ACC112 (cell line): ENCODE results near the gene THSD7B.

Source experiments
- H2AFZ ChIP-seq: fragments of 200-600 bp; sonication (generic); one replicate; pipeline ENCODE4 v1.6.0; 2017; ENCODE audit warnings: antibody characterized with exemption, low read length; ENCODE audit not compliant: unreplicated experiment
- H3K27ac ChIP-seq: fragments of 200-600 bp; sonication (generic); 2 replicates; pipeline ENCODE4 v1.5.1; 2014; ENCODE audit warnings: low read depth, mild to moderate bottlenecking, antibody characterized with exemption, low read length, moderate library complexity
- H3K27me3 ChIP-seq: fragments of 200-600 bp; sonication (generic); 2 replicates; pipeline ENCODE4 v1.6.1; 2014; ENCODE audit warnings: mild to moderate bottlenecking, antibody characterized with exemption, low read length, moderate library complexity, mixed read lengths; ENCODE audit not compliant: insufficient read depth
- H3K36me3 ChIP-seq: fragments of 200-600 bp; sonication (generic); 2 replicates; pipeline ENCODE4 v1.6.1; 2016; ENCODE audit warnings: mild to moderate bottlenecking, antibody characterized with exemption, low read length, moderate library complexity, mixed read lengths; ENCODE audit not compliant: insufficient read depth
- H3K4me1 ChIP-seq: fragments of 200-600 bp; sonication (generic); one replicate; pipeline ENCODE4 v1.6.1; 2016; ENCODE audit warnings: low read length, mixed read lengths; ENCODE audit not compliant: insufficient read depth, unreplicated experiment, control insufficient read depth
- H3K4me3 ChIP-seq: fragments of 200-600 bp; sonication (generic); 2 replicates; pipeline ENCODE4 v1.5.1; 2014; ENCODE audit warnings: mild to moderate bottlenecking, low read depth, low read length
- H3K79me2 ChIP-seq: fragments of 200-600 bp; sonication (generic); one replicate; pipeline ENCODE4 v1.6.0; 2016; ENCODE audit warnings: low read length; ENCODE audit not compliant: control insufficient read depth, unreplicated experiment, insufficient read depth

The THSD7B gene

DNA sequence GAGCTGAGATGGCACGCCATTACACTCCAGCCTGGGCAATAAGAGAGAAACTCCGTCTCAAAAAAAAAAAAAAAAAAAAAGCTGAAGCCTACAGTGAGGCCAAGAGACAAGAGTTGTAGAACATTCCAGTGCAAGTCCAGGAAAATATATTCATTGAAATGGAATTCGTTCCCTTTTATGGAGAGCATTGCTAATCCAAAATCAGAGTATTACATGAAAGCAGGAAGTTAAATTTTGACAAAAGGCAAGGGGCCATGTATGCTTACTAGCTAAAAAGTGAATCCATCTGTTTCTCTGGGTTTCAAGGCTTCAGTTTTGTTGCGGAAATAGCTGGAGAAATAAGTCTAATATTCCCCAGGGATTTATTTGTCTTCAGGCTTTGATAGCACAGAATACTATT is 471.7 kb downstream of the THSD7B start:
- Histone ChIP-seq H3K36me3 (no peaks in the 10 kb centered on the region), H2AFZ (peak overlapping the region; percentile 74), H3K4me3 (no peak overlapping the region), H3K4me1 (peaks cover 21% of the 10 kb centered on the region), H3K27ac (peak overlapping the region; percentile 83), H3K79me2 (no peaks in the 10 kb centered on the region), H3K27me3 (no peaks in the 10 kb centered on the region)

DNA sequence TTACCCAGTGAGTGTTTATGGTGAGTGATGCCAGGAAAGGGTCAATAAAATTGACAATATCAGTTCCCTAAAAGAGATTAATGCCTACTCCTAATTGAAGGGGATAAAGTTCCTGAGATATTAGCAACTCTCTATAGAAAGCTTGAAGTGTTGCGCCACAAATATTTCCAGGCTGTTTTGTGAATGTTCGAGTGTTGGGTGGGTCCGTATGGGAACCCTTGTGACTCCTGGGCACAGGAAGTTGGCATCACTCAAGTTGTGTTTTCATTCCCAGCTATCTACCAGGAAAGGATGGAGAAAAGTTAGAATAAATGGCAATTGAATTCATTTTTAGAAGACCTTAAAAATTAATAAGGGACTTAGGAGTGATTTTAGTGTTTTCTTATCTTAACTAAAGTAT is 472.7 kb downstream of the THSD7B start:
- Histone ChIP-seq H3K4me3 (no peak overlapping the region), H2AFZ (peak overlapping the region; percentile 74), H3K4me1 (peaks cover 21% of the 10 kb centered on the region), H3K36me3 (no peaks in the 10 kb centered on the region), H3K79me2 (no peaks in the 10 kb centered on the region), H3K27ac (peak overlapping the region; percentile 83), H3K27me3 (no peaks in the 10 kb centered on the region)

GRCh38 chr2:137249463-137250130 is 484.3 kb downstream of the THSD7B start:
- Histone ChIP-seq H3K27me3 (no peaks in the 10 kb centered on the region), H3K27ac (no peak overlapping the region), H3K36me3 (no peaks in the 10 kb centered on the region), H3K4me1 (peaks cover 24% of the 10 kb centered on the region), H3K4me3 (no peak overlapping the region), H2AFZ (no peak overlapping the region), H3K79me2 (no peaks in the 10 kb centered on the region)

DNA sequence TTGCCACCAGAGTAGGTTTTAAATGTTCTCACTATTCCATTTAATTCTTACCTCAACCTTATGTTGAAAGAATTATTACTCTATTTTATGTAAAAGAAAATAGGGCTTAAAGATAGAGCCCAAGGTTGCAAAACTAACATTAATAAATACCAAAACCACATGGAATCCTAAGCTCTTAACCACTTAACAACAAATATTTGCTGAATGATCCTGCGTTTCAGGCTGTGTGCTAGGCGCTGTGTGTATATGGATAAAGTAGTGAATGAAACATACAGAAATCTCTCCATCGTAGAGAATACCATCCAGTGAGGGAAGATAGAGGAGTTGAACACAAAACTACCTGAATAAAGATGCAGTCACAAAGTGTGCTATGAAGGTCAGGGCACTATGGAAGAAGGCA is 485.1 kb downstream of the THSD7B start:
- Histone ChIP-seq H3K4me3 (no peak overlapping the region), H3K36me3 (no peaks in the 10 kb centered on the region), H3K4me1 (peaks cover 32% of the 10 kb centered on the region), H3K27ac (no peak overlapping the region), H2AFZ (no peak overlapping the region), H3K27me3 (no peaks in the 10 kb centered on the region), H3K79me2 (no peaks in the 10 kb centered on the region)

DNA sequence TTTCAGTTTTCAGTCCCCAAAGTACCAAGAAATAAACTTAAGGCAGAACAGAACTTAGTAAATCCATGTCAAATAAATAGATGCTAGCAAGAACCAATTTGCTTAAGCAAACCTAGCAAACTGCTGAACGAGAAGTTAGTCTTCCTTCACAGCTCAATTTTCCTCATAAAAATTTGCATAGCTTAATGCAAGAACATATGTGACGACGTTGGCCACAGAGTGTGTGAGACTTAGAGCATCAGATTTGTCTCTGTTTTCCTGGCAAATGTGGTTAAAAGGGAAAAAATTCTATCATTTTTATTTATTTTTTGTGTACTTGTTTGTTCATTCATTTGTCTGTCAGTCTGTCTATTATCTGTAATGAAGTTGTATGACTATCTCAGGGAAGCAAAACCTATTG is 485.7 kb downstream of the THSD7B start:
- no peak overlapping the region for H3K27ac ChIP-seq
- no peaks in the 10 kb centered on the region for H3K79me2 ChIP-seq
- no peaks in the 10 kb centered on the region for H3K36me3 ChIP-seq
- no peak overlapping the region for H2AFZ ChIP-seq
- H3K4me1 ChIP-seq: peaks cover 39% of the 10 kb centered on the region
- no peaks in the 10 kb centered on the region for H3K27me3 ChIP-seq
- H3K4me3 ChIP-seq: no peak overlapping the region

- no peak overlapping the region for H3K4me3 ChIP-seq
- peaks cover 46% of the 10 kb centered on the region for H3K4me1 ChIP-seq
- H3K79me2 ChIP-seq: no peaks in the 10 kb centered on the region
- peak overlapping the region; percentile 57 for H3K27ac ChIP-seq
- no peak overlapping the region for H2AFZ ChIP-seq
- no peaks in the 10 kb centered on the region for H3K36me3 ChIP-seq
- no peaks in the 10 kb centered on the region for H3K27me3 ChIP-seq
Observed at GRCh38 chr2:137252934-137253333, 487.6 kb downstream of the THSD7B start.

DNA sequence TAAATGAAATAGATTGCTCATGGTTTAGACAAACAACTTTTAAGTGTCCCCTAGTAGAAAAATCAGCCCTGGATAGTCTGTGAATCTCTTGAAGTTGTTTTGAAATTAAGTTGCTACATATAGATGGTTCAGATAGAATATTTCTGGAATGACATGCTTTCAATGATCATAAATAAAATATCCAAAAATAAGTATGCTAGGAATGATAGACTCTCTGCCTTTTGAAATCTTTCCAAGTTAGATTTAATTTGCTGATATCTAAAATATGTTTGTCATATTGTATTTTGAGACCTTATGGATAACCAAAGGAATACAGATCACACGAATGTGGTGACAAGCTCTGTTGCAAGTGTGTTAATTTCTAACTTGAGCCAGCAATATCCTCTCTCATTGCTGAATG is 488.7 kb downstream of the THSD7B start:
- peak overlapping the region; percentile 36 for H2AFZ ChIP-seq
- peak overlapping the region; percentile 57 for H3K27ac ChIP-seq
- no peaks in the 10 kb centered on the region for H3K79me2 ChIP-seq
- peaks cover 46% of the 10 kb centered on the region for H3K4me1 ChIP-seq
- no peak overlapping the region for H3K4me3 ChIP-seq
- no peaks in the 10 kb centered on the region for H3K27me3 ChIP-seq
- no peaks in the 10 kb centered on the region for H3K36me3 ChIP-seq

- H2AFZ ChIP-seq: peak overlapping the region; percentile 19
- peaks cover 46% of the 10 kb centered on the region for H3K4me1 ChIP-seq
- no peaks in the 10 kb centered on the region for H3K79me2 ChIP-seq
- peak overlapping the region; percentile 67 for H3K27ac ChIP-seq
- peak overlapping the region; percentile 3; the same call in 1 of the 2 replicates for H3K4me3 ChIP-seq
- no peaks in the 10 kb centered on the region for H3K27me3 ChIP-seq
- H3K36me3 ChIP-seq: no peaks in the 10 kb centered on the region
Observed at GRCh38 chr2:137255345-137255744, 490.0 kb downstream of the THSD7B start.

DNA sequence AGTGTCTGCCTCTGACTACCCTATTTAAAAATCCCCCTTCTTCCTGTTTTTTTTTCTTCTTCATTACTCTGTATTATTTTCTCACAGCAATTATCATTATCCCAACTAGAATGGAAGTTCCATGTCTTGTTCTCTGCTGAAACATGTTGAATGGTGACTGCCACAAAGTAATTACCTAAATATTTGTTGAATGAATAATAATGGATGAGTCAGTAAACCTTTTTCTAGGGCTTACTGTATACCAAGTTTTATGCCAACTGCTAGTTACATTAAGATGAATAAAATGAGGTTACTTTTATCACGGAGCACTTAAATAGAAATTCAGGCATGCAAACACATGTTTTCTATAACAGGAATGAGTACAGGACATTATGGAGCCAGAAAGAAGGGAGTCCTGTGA is 490.6 kb downstream of the THSD7B start:
- Histone ChIP-seq H2AFZ (no peak overlapping the region), H3K79me2 (no peaks in the 10 kb centered on the region), H3K4me3 (no peak overlapping the region), H3K36me3 (no peaks in the 10 kb centered on the region), H3K27me3 (no peaks in the 10 kb centered on the region), H3K27ac (peak overlapping the region; percentile 67), H3K4me1 (peaks cover 46% of the 10 kb centered on the region)

DNA sequence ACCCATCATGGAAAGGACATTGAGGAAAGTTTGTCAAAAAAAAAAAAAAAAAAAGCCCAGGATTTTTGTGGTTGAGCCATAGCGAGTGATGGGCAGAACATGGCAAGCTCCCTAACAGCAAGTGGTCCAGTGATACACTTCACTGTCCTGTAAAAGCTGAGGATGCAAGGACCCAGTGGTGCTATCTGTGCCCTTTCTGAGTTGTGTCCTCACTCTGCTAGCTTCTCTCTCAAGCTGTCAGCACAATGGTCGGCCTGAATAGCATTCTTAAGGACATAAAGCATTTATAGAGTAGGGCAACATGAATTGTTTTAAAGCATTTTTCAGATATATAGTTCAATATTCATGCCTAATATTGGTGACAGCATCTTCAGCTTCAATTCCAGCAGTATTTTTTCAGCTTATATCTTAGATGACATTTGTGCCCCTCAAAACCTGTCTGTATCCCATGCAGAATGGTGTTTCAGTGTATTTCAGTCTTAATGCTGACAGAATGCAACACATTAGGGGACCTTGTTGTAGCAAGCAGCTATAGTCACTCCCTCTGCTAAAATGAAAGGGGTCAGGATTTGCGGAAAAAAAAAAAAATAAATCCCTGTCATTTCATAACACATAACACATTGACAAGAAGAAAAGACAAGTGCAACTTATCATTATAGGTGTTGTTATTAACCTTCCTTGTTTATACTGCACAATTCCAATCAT is 496.7 kb downstream of the THSD7B start:
- H3K36me3 ChIP-seq: no peaks in the 10 kb centered on the region
- H3K4me3 ChIP-seq: no peak overlapping the region
- no peak overlapping the region for H2AFZ ChIP-seq
- H3K27ac ChIP-seq: no peak overlapping the region
- H3K4me1 ChIP-seq: peaks cover 6% of the 10 kb centered on the region
- no peaks in the 10 kb centered on the region for H3K79me2 ChIP-seq
- no peaks in the 10 kb centered on the region for H3K27me3 ChIP-seq

DNA sequence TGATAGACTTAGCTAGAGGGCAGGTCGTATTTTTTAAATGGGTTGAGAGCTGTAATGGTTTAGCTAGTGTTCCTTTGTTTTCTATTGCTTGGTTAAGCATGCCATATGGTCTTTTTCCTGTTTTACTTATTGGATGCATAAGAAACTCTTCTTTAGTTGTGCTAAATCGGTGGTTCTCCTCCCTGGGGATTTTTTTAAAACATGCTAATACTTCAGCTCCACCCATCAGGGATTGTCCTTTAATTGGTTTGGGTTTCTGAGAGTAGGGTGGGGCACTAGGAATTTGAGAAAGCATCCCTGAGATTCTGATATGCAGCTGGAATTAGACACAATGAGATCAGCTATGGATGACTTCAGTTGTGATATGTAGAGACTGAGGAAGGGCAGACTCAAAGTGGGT is 497.2 kb downstream of the THSD7B start:
- H3K4me3 ChIP-seq: no peak overlapping the region
- H2AFZ ChIP-seq: no peak overlapping the region
- H3K79me2 ChIP-seq: no peaks in the 10 kb centered on the region
- H3K27ac ChIP-seq: no peak overlapping the region
- H3K27me3 ChIP-seq: no peaks in the 10 kb centered on the region
- no peaks in the 10 kb centered on the region for H3K36me3 ChIP-seq
- H3K4me1 ChIP-seq: peaks cover 6% of the 10 kb centered on the region
